Muscle of arm (tissue), 12 donors: ENCODE measurements around the gene PDE4D. TPM values are rescaled to one million over a fixed set of nuclear protein-coding genes. Genes with fewer than 3 reads are reported as not detected.
"Not testable (repeated sequence)": the region's sequence is repeated elsewhere in the genome, so short reads cannot be mapped to it uniquely, and the experiment has no call there.

Source experiments
- DNase-seq: peaks from one replicate; pipeline ENCODE4 v3.0.0-alpha.2; 2013
- polyA plus RNA-seq, 12 donors: library from polyadenylated mRNA; unstranded; fragments of 120-200 nt; gene quantifications; one replicate each; pipeline ENCODE4 v1.2.1, GENCODE V29; 2013; ENCODE audit not compliant: insufficient read length in 12 of 12

Gene PDE4D
- polyA plus RNA-seq, 12 donors, result 28.2 to 56.3 (median 41.5) TPM; not detected in 1

- no peak for DNase-seq
Observed at GRCh38 chr5:58969795-58970194, 923.7 kb downstream of the PDE4D start.

- DNase-seq, result no peak
Observed at GRCh38 chr5:58969253-58969652, 924.3 kb downstream of the PDE4D start.

DNA sequence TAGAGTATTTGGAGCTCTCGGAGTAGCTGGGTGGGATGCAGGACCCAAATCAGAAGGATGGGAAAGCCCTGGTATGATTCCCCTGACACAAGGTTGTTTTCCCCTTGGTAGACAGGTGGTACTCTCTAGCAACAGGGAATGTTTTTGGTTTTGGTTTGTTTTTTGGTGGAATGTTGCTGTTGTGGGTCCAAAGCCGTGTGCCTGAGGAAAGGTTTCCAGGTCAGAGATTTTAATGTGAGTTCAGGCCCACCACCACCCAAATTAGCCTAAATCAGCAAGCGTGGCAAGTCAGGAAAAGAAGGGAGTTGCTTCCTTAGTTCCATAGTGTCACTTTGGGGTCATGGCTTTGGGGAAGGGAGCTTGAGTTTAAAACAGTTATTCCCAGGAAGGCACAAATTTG lies 925.2 kb downstream of the PDE4D start:
- DNase-seq, result no peak

GRCh38 chr5:58967597-58968281 lies 925.8 kb downstream of the PDE4D start:
- no peak for DNase-seq

GRCh38 chr5:58965677-58966414 lies 927.7 kb downstream of the PDE4D start:
- no peak for DNase-seq

- DNase-seq, result no peak
Observed at GRCh38 chr5:58963821-58964220, 929.7 kb downstream of the PDE4D start.

DNA sequence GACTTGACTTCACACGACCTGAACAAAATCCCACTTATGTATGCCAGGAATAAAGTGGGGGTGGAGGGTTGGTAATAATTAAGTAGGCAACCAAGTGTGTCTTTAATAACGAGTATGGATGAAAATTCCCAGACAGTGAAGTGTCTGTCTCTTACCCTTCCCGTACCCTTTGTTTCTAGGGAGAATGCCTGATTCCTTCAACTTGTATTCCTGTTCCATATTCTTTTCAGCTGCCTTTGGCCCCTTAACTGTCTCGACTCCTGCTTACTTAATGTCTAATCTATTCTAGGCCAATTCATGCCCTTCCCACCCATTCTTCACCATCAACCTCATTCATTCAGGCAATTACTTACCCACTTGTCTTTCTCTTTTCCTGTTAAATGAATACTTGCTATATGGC lies 930.2 kb downstream of the PDE4D start:
- no peak for DNase-seq

GRCh38 chr5:58961631-58962280 lies 931.8 kb downstream of the PDE4D start:
- DNase-seq, result no peak

DNA sequence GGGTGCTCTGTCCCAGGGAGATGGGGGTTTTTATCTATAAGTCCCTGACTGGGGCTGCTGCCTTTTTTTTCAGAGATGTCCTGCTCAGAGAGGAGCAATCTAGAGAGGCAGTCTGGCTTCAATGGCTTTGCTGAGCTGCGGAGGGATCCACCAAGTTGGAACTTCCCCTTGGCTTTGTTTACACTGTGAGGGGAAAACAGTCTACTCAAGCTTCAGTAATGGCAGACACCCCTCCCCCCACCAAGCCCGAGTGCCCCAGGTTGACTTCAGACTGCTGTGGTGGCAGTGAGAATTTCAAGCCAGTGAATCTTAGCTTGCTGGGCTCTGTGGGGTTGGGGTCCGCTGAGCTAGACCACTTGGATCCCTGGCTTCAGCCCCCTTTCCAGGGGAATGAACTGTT lies 934.8 kb downstream of the PDE4D start:
- DNase-seq, result no peak

DNA sequence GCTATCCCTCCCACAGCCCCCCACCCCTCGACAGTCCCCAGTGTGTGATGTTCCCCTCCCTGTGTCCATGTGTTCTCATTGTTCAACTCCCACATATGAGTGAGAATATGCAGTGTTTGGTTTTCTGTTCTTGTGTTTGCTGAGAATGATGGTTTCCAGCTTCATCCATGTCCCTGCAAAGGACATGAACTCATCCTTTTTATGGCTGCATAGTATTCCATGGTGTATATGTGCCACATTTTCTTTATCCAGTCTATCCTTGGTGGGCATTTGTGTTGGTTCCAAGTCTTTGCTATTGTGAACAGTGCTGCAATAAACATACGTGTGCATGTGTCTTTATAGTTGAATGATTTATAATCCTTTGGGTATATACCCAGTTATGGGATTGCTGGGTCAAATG lies 940.3 kb downstream of the PDE4D start:
- DNase-seq, result not testable (repeated sequence)

- DNase-seq, result no peak
Observed at GRCh38 chr5:58950224-58950623, 943.3 kb downstream of the PDE4D start.

DNA sequence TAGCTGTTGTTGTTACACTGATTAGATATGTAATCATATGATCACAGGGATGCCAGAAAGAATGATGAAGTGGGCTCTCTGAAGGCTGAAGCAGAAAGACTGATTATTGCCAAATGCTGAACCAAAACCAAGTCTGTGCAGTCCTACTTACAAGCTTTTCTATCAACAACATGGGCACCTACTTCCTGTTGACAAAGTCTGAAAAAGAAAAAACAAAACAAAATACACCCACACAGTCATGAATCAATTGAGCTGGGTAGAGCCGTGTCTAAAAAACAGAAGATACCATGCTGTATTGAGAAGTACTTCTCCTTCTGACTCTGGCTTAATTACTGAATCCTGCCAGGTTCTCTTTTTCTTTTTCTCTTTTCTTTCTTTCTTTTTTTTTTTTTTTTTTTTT lies 947.3 kb downstream of the PDE4D start:
- no peak for DNase-seq

GRCh38 chr5:58944221-58944620 lies 949.3 kb downstream of the PDE4D start:
- no peak for DNase-seq

GRCh38 chr5:58940446-58940845 lies 953.1 kb downstream of the PDE4D start:
- no peak for DNase-seq

- DNase-seq, result no peak
Observed at GRCh38 chr5:58939664-58940063, 953.9 kb downstream of the PDE4D start.

DNA sequence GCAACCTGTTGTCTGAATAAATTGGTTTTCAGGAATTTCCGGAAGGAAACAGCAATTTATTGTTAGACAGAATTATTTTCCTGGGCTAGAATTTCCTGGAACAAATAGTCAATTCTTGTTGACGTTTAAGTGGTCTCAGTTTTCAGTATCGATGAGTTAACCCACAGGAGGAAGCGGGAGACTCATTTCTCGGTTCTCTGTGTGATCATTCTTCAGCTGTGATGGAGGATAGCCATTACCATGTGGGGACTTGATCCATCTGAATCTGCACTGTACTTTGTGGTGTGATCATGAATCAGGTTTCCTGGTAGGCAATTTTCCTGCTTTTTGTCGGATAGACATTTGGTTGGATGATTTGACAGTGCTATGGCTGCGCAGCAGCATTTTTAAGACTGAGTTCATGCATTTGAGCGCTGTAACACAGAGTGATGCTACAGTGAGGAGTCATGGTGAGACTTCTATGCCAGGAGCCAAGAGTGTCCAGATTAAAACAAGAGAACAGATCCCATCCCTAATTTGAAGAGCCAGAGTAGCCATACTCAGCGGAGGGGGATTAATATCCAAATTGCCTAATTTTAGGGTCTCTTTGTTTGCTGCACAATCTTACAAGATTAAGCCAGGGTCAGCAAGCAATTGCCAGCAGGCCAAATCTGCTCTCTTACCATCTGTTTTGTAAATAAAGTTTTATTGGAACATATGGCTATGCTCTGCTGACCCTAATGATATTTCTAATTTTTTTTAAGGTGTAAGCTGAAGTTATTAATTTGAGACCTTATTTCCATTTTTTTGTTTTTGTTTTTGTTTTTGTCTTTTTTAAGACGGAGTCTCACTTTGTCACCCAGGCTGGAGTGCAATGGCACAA lies 954.7 kb downstream of the PDE4D start:
- DNase-seq, result no peak

- DNase-seq, result no peak
Observed at GRCh38 chr5:58937031-58937681, 956.4 kb downstream of the PDE4D start.

GRCh38 chr5:58934629-58935097 lies 958.9 kb downstream of the PDE4D start:
- DNase-seq, result no peak

GRCh38 chr5:58933891-58934628 lies 959.5 kb downstream of the PDE4D start:
- no peak for DNase-seq

GRCh38 chr5:58932057-58932612 lies 961.4 kb downstream of the PDE4D start:
- DNase-seq, result no peak
